ENCODE data around the gene POLH.

The POLH gene

GRCh38 chr6:43606019-43606418 is 30.0 kb downstream of the POLH start:
- no peak for DNase-seq (ENCODE audit: low read depth in 2 of 2)

GRCh38 chr6:43608310-43608763 is 32.4 kb downstream of the POLH start:
- peak in 1 of 2 experiments; percentile 57 for DNase-seq (ENCODE audit: low read depth in 2 of 2)

GRCh38 chr6:43608807-43609206 is 32.8 kb downstream of the POLH start:
- no peak for DNase-seq (ENCODE audit: low read depth in 2 of 2)

- no peak for DNase-seq (ENCODE audit: low read depth in 2 of 2)
Measured at GRCh38 chr6:43609402-43609801, 33.4 kb downstream of the POLH start.

- DNase-seq (ENCODE audit: low read depth in 2 of 2), result no peak
Measured at GRCh38 chr6:43610431-43610830, 34.4 kb downstream of the POLH start.

- no peak for DNase-seq (ENCODE audit: low read depth in 2 of 2)
Measured at GRCh38 chr6:43613721-43614395, 37.9 kb downstream of the POLH start.

GRCh38 chr6:43614396-43614730 is 38.4 kb downstream of the POLH start:
- DNase-seq (ENCODE audit: low read depth in 2 of 2), result no peak

- no peak for DNase-seq (ENCODE audit: low read depth in 2 of 2)
Measured at GRCh38 chr6:43616725-43617472, 40.9 kb downstream of the POLH start.

- no peak for DNase-seq (ENCODE audit: low read depth in 2 of 2)
Measured at GRCh38 chr6:43621078-43621835, 45.3 kb downstream of the POLH start.

GRCh38 chr6:43621836-43622180 is 45.8 kb downstream of the POLH start:
- no peak for DNase-seq (ENCODE audit: low read depth in 2 of 2)

- no peak for DNase-seq (ENCODE audit: low read depth in 2 of 2)
Measured at GRCh38 chr6:43622541-43622940, 46.6 kb downstream of the POLH start.

- DNase-seq (ENCODE audit: low read depth in 2 of 2), result no peak
Measured at GRCh38 chr6:43623880-43624785, 48.1 kb downstream of the POLH start.

- no peak for DNase-seq (ENCODE audit: low read depth in 2 of 2)
Measured at GRCh38 chr6:43624786-43625288, 48.9 kb downstream of the POLH start.

- DNase-seq (ENCODE audit: low read depth in 2 of 2), result no peak
Measured at GRCh38 chr6:43625393-43625992, 49.5 kb downstream of the POLH start.

GRCh38 chr6:43627008-43627825 is 51.2 kb downstream of the POLH start:
- DNase-seq (ENCODE audit: low read depth in 2 of 2), result no peak

GRCh38 chr6:43628393-43629103 is 52.6 kb downstream of the POLH start:
- DNase-seq (ENCODE audit: low read depth in 2 of 2), result peak; percentile 33 to 41

- peak; percentile 94 to 96 for DNase-seq (ENCODE audit: low read depth in 2 of 2)
Measured at GRCh38 chr6:43629104-43629504, 53.1 kb downstream of the POLH start, which contains the start of gene GTPBP2. Gene GTPBP2, minus strand, starts transcription at chr6:43629264. Its CDS starts 102 bp downstream, at chr6:43629162.

GRCh38 chr6:43629505-43630300 is 53.7 kb downstream of the POLH start:
- DNase-seq (ENCODE audit: low read depth in 2 of 2), result peak; percentile 67 to 91

Measured in stimulated activated CD4-positive, alpha-beta T cell treated with anti-CD3 and anti-CD28 coated beads, Interleukin-12 subunit alpha, Interleukin-12 subunit beta, amount 100 ng/mL, for 24 hours (primary cell).